ENCODE data around the gene WNT9B.

GRCh38 chr17:46915596-46915995 is 64.2 kb downstream of the WNT9B start:
- TF ChIP-seq CTCF (IDR thresholded peaks at IDR 0.05; ENCODE audit: poor library complexity, severe bottlenecking) (no peak), TAF1 (IDR thresholded peaks at IDR 0.05; ENCODE audit: low read depth) (no peak), MXI1 (conservative IDR thresholded peaks at IDR 0.05; ENCODE audit: poor library complexity, severe bottlenecking) (no peak), EP300 (conservative IDR thresholded peaks at IDR 0.05; ENCODE audit: poor library complexity, severe bottlenecking) (no peak), SMC3 (conservative IDR thresholded peaks at IDR 0.05; ENCODE audit: poor library complexity) (no peak)
